ENCODE data around the gene CFAP157.

The CFAP157 gene

DNA sequence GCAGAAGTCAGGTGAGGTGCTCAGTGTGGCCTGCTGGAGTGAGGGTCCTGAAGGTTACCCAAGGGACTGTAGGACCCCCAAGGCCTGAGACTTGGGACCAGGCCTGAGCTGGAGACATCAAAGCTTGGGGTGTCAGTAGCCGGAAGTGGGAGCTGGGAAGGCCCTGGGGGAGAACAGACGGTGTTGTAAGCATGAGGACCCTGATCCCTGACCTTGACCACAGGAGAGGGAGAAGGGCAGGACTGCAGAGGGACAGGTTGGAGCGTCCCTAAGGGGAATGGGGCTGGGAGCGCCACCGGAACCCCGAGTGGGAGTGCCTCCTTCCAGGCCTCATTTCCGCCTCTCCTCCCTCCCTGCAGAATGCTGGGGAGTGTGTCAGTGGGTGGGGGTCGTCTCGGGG is 9.6 kb downstream of the CFAP157 start:
- DNase-seq, result no peak

- DNase-seq, result no peak
Measured at GRCh38 chr9:127717766-127718165, 11.0 kb downstream of the CFAP157 start.

DNA sequence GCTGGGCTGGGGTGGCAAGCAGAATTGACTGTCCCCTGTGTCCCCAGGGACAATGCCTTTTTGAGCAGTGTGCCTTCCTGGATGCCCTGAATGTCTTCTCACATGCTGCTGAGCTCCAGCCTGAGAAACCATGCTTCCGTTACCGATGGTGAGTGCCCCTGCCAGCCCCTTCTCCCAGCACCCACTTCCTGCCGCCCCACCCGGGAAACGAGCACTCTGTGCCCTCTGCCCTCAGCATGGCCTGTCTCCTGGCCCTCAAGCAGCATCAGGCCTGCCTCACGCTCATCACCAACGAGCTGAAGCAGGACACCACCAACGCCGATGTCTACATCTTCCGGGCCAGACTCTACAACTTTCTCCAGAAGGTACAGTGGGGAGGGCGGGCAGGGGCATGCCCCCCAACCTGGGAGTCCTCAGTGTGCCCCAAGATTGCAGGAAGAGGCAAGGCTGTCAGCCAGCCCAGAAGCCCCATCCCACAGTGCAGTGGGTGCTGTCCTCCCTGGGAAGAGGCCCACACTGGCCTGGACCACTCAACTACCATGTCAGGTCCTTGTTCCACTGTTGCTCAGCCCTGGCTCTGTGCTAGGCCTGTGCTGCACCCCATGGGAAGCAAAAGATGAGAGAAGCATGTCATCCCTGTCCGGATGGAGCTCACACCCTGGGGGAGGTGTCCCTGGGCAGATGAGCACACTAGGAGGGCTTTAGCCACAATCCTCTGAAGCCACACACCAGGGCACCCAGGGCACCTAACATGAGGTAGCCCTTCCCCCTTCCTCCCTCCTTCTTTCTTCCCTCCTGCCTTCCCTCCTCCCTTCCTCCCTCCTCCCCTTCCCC is 13.5 kb downstream of the CFAP157 start:
- no peak for DNase-seq

GRCh38 chr9:127720865-127721227 is 14.1 kb downstream of the CFAP157 start:
- DNase-seq, result no peak

- no peak for DNase-seq
Measured at GRCh38 chr9:127721391-127721821, 14.6 kb downstream of the CFAP157 start.

- no peak for DNase-seq
Measured at GRCh38 chr9:127722055-127722745, 15.4 kb downstream of the CFAP157 start.

- no peak for DNase-seq
Measured at GRCh38 chr9:127723013-127723412, 16.2 kb downstream of the CFAP157 start.

DNA sequence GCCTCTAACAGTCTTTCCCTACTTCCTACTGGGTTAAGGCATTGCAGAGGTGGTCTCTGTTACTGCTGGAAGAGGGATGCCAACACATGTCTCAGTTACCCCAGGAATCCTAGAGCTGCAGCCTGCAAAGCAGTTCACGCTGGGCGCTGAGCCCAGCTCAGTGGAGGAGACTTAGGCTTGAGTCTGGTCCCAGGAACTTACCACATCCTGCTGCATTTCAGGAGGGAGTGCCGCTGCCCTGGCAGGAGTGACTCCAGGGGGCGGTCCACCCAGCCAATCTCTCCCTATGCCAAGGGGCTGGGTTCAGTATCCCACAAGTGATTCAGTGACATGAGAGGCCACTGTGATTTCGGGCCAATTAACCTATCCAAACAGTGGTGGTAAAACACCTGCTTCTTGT is 16.7 kb downstream of the CFAP157 start:
- no peak for DNase-seq

DNA sequence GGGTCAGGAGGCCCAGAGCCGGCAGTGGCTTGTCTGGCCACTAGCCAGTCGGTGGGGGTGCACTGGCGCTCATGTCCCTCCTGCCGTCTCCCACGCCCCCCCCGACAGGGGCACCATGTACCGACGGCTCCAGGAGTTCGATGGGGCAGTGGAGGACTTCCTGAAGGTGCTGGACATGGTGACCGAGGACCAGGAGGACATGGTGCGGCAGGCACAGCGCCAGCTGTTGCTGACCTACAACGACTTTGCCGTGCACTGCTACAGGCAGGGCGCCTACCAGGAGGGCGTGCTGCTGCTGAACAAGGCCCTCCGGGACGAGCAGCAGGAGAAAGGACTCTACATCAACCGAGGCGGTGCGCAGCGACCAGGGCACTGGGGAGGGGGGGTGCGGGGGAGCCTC is 17.2 kb downstream of the CFAP157 start:
- DNase-seq, result no peak

DNA sequence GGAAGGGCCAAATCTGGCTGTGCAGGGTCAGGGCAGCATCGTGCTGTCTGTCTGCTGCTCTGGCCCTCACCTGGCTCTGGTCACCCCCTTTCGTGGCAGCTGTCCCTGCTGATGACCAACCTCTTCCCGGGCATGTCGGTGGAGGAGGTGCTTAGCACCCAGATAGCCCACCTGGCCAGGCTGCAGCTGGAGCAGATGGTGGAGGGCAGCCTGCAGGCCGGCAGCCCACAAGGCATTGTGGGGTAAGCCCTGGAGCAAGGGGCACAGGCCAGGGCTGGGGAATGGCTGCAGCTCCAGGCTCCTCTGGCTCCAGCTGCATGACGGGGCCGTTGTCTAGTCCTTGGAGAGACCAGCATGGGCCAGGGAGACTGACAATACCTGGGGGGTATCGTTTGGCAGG is 20.1 kb downstream of the CFAP157 start:
- no peak for DNase-seq

DNA sequence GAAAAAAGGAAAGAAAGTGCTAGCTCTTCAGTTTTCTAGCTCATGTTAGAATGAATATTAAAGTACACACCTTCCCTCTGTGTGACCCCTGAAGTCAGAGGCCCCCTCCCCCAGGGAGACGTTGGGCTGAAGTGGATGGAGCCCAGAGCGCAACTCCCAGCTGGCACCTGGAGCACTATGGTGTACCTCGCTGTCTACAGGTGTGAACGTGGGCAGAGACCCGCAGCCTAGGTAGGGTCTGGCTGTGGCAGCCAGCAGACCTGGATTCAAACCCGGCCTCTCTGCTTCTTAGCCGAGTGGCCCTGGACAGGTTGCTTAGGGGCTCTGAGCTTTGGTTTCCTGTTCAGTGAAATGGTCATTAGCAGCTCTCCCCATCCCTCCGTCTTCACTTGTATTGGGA is 22.0 kb downstream of the CFAP157 start:
- DNase-seq, result no peak

DNA sequence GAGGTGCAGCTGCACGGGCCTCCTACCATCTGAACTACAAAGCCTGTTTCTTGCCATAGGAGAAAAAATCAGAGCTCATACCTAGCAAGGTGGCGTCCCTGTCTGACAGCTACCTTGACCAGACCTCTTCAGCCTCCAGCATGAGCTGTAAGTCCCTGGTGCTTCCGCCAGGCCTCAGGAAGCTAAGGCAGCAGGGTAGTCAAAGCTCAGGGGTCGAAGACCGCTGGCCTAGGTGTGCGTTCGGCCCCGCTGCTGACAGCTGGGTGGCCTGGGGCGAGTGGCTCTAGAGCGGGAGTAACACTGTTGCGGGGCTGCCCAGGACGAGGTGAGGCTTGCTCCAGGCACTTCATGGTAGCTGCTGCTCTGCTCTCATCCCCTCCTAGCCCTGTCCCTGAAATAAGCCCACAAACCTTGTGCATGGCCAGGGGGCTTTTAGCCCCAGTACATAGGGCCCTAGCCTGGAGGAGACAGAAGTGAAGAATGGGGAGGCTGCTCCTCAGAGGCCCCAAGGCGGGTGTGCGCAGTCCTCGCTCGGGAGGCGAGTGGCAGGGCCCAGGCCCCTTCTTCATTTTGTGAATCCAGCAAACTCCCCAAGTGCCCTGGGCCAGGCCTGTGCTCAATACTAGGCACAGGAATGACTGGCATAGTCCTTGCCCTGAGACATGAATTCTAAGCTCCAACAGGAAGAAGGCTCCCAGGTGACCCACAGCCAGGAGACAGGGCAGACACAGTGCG is 22.9 kb downstream of the CFAP157 start:
- no peak for DNase-seq

- DNase-seq, result no peak
Measured at GRCh38 chr9:127730262-127730661, 23.5 kb downstream of the CFAP157 start.

GRCh38 chr9:127730799-127731410 is 24.1 kb downstream of the CFAP157 start:
- no peak for DNase-seq

- DNase-seq, result no peak
Measured at GRCh38 chr9:127731938-127732337, 25.1 kb downstream of the CFAP157 start.

DNA sequence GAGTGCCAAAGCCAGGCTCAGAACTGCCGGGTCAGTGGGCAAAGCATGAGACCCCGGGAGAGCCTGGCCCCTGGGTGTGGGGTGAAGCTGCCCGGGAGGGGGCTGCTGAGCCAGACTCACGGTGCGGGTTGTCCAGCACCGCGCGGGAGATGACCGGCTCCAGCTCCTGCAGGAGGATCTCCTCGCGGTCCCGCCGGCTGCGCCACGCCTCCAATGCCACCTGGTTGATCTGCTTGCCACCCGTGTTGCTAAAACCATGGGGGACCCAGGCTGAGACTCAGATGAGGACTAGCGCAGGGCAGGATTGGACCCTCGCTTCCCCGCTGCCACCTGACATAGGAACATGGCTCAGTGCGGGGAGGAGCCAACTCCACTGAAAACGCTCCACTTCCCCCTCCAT is 25.7 kb downstream of the CFAP157 start:
- no peak for DNase-seq

DNA sequence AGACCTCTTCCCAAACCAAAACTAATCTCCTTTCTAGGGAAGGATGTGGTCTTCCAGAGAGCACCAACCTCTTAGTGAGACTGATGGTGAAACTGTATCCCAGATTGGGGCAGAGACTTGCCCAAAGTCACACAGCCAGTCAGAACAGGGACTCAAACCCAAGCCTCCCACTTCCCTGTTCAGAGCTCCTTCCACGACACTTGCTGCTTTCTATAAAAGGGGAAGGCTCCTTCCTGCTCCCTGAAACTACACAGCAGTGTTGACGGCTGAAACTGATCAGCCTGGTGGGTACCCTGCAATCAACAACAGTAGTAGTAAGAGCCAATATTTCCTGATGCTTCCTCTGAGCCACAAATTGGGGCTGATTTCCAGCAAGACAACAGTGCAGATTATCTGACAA is 26.8 kb downstream of the CFAP157 start:
- DNase-seq, result no peak

- DNase-seq, result no peak
Measured at GRCh38 chr9:127734247-127734746, 27.5 kb downstream of the CFAP157 start.

GRCh38 chr9:127734747-127735529 is 28.1 kb downstream of the CFAP157 start, which contains the start of gene TOR2A:
Gene TOR2A (minus strand): TSS chr9:127735294. CDS start chr9:127735270, 24 bp downstream.
- peak; percentile 99 for DNase-seq

- DNase-seq, result no peak
Measured at GRCh38 chr9:127735530-127736185, 28.9 kb downstream of the CFAP157 start.

DNA sequence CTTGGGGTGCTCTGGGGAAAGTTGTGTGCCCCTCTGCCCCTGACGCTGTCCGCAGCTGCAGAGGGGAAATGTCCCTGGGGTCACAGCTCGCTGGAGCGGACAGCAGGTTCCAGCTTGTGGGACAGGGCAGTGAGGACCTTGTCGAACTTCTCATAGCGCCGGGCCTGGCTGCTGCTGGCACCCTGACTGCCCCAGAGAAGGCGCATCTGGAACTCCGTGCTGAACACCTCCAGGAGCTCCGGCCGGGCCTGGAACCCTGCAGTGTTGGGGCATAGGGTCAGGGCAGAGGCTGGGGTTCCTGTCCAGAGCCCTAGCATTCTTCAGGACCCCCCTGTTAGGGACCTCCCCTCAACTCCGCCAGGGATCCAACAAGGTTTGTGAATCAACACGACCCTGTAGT is 31.9 kb downstream of the CFAP157 start:
- no peak for DNase-seq

Data from activated T-cell treated with anti-CD3 and anti-CD28 coated beads, Interleukin-2, amount 50 U/mL, for 1 hour (primary cell).